ENCODE results near the gene GNPNAT1.
"Not testable (repeated sequence)": the region's sequence is repeated elsewhere in the genome, so short reads cannot be mapped to it uniquely, and the experiment has no call there.

GNPNAT1 gene

DNA sequence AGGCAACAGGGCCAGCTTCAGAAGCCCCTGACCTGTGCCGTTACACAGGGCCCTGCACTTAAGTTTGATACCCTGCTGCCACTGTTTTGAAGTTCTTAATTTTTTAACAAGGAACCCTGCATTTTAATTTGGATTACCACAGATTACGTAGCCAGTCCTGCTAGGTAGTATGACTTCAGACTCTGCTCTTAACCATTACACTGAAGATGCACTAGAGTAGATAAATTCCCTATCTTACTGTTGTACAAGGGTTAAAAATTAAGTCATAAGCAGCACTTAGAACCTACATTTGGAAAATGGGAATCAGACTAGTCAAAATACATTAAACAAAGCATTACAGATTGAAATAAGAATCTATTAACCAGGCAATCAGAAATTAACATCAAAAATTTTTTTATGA lies 2.3 kb downstream of the GNPNAT1 start:
- no peak for DNase-seq

DNA sequence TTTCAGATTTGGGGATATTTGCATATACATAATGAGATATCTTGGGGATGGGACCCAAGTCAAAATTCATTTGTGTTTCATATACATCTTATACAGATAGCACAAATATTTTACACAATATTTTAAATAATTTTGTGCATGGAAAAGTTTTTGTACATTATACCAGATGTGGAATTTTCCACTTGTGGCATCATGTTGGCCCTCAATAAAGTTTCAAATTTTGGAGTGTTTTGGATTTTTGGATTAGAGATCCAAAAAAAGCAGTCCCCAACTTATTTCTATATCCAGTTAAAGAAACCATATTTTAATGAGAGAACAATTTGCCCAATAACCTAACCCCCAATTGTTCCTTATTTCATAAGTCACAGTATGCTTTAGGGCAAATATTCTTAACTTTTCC lies 4.5 kb downstream of the GNPNAT1 start:
- DNase-seq = no peak

DNA sequence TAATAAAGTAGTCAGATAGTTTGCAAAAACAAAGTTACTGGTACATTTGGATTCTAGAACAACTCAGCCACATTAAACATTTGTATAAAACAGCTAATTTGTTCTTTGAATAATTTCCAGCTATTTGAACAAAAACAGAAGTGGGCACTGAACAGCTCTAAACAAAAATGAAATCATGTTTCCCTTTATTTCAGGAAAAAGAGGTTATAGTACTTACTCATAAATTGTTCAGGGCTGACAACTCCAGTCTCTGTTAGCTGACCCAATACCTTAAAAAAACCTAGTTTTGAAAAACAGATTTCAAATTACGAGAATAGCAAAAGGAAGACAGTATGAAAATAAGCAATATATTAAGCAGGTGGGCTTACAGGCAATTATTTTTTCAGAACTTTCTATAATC lies 8.2 kb downstream of the GNPNAT1 start:
- no peak for DNase-seq

DNA sequence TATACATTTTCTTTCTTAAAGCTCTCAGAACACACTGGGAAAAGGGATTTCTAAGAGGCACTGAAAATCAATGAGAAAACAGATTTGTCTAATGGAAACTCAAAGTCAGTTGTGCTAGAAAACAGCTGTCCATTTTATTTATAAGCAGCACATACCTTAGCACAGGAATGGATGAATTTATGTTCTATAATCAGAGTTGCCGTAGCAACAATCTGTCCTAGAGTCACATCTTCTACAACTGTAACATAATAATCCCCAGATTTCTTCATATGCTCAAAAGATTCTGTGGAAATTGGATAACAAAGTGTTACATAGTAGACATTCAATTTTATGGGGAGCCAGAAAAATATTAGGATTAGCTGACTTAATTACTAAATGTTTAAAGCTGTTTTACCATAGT lies 9.8 kb downstream of the GNPNAT1 start:
- DNase-seq = no peak

DNA sequence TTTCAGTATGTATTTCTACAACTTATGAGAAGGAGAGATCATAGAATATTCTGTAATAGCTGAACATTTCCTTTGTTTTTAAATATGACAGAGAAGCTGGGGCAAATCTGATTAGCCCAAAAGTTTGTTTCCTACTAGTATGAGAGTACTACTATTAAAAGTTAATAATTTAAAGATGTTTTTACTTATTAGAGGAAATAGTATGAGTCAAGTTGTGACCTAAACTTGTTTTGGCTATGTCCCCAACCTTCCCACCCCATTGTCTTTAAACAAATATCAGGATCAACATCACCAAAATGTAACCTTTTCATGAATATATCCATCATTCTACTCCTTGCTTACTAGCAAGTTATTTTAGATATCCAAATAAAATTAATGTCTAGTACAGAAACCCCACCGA lies 10.5 kb downstream of the GNPNAT1 start:
- DNase-seq = no peak

DNA sequence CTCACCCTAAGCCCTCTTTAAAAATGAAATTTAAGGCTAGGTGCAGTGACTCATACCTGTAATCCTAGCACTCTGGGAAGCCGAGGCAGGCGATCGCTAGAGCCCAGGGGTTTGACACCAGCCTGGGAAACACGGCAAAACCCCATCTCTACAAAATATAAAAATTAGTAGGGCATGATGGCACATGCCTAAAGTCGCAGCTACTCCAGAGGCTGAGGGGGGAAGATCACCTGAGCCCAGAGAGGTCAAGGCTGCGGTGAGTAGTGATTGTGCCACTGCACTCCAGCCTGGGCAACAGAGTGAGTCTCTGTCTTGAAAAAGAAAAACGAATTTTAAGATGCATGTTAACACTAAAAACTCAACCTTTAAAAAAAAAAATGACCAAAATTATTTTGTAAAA lies 12.7 kb downstream of the GNPNAT1 start:
- no peak for DNase-seq

DNA sequence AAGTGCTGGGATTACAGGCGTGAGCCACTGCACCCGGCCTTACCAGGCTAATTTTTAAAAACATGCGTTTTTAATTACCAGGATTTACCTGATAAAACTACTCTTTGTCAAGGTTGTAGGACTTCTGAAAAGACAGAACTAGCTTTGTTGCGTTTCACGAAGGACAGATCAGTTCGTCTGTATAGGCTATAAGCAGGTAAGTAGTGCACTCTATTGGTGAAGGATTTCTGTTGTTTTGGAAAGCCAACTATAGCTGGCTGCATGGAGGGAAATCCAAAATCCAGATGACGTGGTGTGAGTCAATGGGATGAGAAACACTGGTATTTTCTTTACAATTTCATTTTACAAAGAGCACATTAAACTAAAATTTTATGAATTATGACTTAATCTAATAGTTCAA lies 14.6 kb downstream of the GNPNAT1 start:
- no peak for DNase-seq

DNA sequence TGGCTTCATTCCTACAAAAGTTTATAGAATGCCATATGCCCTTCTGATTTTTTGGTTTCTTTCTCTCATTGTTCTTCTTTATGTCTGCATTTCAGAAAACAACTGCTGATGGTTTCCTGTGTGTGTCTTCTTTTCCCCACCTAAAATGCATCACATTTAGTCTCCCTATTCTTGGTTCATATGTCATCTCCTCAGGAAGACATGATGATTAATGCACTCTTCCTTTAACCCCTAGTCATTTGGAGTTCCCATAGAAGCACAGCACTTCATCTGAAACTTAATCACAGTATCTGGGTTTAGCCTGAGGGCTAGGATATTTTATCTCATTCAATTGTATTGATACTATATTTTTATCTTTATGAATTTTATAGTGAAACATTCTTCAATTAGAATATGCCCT lies 21.5 kb downstream of the GNPNAT1 start:
- DNase-seq = no peak

DNA sequence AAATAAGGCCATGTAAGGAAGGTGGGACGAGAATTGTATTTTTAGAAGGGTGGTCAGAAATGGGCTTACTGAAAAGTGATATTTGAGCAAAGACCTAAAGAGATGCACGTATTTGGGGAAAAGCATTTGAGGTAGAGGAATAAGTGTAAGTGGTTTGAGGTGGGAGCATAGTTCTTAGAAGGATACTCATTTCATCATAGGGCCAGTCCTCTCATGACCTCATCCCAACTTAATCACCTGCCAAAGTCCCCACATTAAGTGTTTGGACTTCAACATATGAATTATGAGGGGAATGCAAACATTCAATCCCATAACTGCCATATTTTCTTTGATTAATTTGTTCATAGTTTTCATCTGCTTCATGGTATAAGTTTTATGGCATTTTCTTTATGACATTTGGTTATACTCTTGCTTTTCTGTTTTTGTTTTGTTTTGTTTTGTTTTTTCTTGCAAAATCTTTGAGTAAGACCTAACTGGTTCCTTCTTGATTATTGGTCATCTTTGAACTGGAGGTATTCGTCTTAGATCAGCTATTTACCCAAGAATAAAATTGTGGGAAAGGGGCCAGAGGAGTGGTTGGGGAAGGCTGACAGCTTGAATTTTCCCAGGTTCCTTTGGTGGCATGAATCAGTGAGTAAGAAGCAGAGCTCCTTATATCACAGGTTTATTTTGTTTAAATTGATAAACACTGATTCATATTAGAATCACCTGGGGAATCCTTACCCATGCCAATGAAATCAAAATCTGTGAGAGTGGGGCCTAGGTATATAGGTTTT lies 24.2 kb downstream of the GNPNAT1 start:
- no peak for DNase-seq

DNA sequence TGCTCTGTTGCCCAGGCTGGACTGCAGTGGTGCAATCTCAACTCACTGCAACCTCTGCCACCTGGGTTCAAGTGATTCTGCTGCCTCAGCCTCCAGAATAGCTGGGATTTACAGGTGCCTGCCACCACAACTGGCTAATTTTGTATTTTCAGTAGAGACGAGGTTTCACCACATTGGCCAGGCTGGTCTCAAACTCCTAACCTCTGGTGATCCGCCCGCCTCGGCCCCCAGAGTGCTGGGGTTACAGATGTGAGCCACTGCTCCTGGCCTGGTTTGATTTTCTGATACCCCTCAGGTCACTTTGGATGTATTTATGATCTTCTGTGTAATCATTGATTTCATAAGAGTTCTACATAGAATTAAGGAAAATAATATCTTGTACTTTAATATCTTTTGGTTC lies 28.5 kb downstream of the GNPNAT1 start:
- DNase-seq = not testable (repeated sequence)

DNA sequence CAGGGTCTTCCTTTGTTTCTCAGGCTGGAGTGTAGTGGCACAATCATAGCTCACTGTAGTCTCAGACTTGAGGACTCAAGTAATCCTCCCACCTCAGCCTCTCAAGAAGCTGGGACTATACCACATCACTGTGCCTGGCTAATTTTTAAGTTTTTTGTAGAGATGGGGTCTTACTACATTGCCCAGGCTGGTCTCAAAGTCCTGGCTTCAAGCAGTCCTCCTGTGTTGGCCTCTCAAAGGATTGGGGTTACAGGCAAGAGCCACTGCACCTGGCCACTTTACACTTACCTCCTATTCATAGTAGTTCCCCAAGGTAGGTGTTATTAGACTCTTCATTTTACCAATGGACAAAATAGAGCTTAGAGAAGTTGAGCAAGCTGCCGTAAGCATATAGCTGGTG lies 32.3 kb downstream of the GNPNAT1 start:
- DNase-seq = no peak

DNA sequence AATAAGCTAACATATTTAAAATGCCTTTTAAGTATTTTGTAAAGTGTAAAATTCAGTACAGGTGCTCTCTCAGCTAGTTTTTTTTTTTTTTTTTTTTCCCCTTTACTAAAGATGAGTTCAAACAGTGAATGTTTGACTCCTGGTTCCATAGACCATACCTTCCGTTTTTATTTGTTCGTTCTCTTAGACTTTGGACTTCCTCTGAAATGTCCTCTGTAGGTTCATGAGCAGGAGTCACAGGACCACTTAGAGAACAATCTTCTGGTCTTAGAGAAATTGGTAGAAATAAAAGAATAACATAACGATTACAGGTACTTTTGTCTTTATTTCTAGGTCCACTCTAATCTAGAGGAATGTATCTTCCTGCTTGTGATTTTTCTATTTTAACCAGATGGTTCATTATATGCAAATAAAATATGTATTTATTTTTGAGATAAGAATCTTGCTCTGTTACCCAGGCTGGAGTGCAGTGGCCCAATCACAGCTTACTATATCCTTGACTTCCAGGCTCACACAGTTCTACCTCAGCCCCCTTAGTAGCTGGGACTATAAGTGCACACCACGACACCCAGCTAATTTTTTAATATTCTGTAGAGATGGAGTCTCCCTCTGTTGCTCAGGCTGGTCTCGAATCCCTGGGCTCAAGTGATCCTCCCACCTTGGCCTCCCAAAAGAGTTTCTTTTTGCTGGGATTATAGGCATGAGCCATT lies 35.6 kb downstream of the GNPNAT1 start:
- no peak for DNase-seq

DNA sequence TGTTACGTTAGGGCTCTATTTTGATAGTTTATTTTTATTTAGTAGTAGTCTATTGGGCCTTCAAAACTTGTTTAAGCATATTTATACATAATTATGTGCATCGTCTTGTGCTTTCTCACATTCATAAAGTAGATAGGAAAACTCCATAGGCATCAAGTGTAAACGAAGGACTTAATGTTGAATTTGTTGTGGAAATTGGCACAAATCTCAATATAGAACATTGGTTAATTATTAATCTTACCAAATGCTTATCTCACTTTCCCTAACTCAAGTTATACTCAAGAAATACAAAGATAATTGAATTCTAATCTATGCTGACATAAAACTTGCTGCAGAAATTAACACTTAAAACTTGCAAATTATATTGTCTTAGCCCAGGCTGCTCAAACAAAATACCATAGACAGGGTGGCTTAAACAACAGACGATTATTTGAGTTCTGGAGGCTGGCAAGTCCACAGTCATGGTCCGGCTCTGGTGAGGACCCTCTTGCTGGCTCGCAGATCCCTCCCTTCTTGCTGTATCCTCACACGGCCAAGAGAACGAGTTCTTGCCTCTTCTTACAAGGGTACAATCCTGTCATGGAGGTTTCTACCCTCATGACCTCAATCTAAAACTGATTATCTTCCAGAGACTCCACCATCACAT lies 42.6 kb downstream of the GNPNAT1 start:
- DNase-seq = no peak

DNA sequence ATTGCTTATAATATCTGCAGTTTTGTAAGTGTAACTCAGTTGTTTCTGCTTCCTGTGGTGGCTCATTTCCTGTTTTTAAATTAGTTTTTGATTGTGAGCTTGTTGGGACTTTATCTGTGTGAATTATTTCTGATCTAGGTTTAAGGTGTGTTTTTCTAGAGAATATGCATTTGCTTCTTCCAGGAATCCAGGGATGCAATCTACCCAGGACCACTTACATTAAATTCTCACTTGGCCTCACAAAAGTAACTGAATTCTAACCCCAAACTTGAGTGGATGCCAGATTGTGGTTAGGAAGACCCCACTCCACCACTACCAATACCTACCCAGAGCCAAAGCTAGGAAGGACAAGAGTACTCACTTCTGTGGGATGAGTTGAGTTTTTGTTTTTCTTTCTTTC lies 49.5 kb downstream of the GNPNAT1 start:
- DNase-seq = no peak

DNA sequence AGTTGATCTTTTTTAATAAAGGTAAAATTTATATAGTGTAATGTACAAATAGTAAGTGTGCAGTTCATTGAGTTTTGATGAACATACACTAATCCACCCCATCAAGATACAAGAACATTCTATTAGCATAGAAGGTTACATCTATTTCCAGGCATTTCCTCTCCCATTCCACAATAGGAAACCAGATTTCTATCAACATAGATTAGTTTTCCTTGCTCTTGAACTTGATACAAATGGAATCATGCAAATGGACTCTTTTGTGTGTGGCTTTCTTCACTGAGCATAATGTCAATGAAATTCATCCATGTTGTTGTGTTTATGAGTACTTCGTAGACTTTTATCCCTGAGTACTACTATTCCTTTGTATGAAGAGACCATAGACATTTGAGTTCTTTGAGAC lies 50.7 kb downstream of the GNPNAT1 start:
- no peak for DNase-seq

DNA sequence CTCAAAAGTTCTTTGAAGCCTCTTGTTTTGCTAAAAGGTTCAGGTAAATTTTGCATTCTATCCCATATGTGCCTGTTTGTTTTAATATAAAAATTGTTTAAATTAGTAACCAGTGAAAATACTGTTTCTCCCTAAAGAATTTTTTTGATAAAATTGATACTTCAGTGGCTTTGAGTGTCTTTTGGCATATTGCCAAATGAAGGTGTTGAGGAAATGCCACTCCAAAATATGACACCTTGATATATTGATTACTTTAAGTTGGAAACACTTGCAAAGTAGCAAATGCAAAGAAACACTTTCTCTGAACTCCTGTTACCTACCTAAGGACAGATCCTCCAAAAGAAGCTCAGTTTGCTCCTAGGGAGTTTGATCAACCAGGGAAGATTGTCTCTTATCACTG lies 53.0 kb downstream of the GNPNAT1 start:
- no peak for DNase-seq

DNA sequence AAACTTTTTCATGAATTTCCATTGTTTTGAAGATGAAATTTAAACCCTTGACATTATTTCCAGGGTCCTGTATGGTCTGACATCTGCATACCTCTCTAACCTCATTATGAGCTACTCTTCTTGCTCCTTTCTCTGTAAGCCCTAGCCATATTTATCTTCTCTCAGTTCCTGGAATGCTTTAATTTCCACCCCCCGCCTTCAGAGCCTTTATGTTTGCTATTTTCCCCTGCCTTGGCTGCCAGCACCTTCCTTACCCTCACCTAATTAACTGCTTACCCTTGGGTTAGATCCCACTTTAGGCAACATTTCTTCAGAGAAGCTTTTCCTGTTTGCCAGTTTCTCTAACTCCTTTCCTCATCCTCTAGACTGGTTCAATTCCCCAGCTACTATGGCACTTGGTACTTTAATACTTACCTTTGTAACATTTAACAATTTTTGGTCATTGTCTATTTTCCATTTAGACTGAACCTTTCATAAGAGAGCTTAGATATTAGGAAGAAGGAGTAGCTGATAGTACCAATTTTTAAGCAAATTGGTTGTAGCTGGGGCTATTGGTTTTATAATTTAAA lies 55.4 kb downstream of the GNPNAT1 start:
- DNase-seq = no peak

DNA sequence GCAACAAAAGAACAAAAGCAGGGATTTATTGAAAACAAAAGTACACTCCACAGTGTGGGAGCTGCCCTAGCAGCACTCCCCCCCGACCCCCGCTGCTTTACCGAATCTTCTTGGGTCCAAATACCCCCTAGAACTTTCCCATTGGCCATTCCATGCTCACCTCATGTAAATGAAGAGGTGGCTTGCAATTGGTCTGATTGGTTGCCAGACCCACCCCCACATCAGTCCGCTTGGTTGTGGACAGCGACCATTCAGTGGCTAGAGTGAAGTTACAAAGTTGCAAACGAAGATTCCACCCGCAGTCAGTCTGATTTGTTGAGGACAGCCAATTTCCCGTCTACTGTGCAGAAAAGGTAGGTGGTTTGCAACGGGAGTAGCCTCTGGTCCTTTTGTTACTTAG lies 57.6 kb downstream of the GNPNAT1 start:
- DNase-seq = no peak

DNA sequence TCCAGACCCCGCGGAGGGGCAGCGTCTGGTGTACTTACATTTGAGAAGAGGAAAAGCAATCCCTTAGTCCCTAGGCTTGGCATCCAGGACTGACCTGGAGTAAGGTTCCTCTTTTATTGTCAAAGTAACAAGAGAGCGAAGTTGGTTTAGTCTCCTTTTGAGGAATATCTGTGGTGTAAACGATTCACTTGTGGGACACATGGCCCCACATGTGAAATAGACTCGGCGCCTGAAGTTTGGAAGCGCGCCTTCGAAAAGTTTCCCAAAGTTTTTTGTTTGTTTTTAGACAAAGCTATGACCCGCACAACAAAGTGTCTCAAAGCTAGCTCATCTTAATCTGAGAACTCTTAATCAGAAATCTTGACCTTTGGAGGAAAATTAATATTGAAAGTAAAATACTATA lies 60.7 kb downstream of the GNPNAT1 start:
- no peak for DNase-seq

DNA sequence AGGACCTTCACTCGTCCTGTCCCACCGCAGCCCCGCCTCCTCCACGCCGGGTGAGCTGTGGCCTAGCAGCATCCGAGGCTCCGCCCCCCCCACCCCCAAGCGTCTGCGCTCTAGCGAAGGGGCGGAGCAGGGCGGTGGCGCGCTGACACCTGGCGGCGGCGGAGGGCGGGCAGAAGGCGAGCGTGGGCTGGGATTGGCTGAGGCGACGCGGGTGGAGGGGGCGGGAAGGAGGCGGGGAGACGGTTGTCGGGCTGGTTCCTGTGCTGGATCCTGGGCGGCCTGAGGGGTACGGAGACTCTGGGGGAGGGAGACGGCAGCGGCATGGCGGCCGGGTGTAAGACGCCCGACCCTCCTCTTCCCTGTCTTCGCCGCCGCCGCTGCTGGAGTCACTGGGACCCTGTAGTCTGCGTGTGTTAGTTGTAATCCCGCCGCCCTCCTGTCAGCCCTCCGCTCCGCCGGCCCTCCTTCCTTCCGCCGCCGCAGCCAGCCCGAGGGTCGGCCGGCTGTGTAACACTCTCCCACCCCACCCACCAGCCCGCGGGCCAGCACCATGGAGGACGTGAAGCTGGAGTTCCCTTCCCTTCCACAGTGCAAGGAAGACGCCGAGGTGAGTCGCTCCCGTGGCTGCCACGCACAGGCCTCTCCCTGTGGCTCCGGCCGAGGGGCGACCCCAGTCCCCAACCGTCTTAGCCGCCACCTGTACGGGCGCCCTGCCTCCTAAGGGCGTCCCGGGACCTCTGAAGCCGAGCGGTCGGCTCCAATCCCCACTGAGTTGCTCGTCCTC lies 61.3 kb downstream of the GNPNAT1 start, which contains the start of gene STYX:
TSS of gene STYX (plus strand) at position 242 of the 784 bp plus-strand sequence. CDS start at position 551, 309 bp downstream.
- peak; percentile 89 to 98 (median 96) for DNase-seq

DNA sequence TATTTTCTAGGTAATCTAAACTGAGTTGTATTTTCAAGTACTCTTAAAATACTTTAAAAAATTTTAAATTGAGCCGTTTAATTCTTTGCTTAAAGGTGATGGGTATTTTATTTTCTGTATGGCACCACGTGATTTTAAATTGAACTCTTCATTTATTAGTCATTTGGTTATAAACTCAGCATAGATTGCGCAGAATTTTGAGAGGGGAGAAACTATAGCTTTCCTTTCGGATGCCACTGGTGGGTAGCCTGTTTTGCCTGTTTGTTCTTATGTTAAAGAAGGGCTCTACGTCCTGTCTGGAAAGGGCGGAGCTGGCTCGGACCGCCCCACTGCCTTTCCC lies 61.9 kb downstream of the GNPNAT1 start:
- no peak for DNase-seq

DNA sequence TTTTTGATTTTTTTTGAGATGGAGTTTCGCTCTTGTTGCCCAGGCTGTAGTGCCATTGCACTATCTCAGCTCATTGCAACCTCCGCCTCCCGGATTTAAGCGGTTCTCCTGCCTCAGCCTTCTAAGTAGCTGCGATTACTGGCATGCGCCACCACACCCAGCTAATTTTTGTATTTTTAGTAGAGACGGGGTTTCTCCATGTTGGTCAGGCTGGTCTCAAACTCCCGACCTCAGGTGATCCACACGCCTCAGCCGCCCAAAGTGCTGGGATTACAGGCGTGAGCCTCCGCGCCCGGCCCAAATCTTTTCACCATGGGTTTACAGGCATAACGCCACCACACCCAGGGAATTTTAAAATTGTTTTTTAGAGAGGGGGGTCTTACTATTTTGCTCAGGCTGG lies 62.4 kb downstream of the GNPNAT1 start:
- DNase-seq = not testable (repeated sequence)

DNA sequence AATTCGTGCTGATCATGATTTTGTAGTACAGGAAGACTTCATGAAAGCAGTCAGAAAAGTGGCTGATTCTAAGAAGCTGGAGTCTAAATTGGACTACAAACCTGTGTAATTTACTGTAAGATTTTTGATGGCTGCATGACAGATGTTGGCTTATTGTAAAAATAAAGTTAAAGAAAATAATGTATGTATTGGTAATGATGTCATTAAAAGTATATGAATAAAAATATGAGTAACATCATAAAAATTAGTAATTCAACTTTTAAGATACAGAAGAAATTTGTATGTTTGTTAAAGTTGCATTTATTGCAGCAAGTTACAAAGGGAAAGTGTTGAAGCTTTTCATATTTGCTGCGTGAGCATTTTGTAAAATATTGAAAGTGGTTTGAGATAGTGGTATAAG lies 63.9 kb downstream of the GNPNAT1 start:
- not testable (repeated sequence) for DNase-seq
